ENCODE results near the gene MLLT3.

DNA sequence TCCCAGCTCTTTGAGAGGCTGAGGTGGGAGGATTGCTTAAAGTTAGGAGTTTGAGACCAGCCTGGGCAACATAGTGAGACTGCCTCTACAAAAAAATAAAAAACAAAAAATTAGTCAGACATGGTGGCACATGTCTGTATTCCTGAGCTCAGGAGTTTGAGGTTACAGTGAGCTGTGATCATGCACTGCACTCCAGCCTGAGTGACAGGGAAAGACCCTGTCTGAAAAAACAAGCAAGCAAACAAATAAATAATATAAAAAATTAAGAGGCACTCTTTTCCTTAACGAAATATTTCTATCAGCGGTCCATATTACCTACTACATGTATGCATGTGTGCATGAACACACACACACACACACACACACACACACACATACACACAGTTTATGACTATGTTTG, 40.8 kb upstream of the MLLT3 start:
- TF ChIP-seq, protein P1, sequence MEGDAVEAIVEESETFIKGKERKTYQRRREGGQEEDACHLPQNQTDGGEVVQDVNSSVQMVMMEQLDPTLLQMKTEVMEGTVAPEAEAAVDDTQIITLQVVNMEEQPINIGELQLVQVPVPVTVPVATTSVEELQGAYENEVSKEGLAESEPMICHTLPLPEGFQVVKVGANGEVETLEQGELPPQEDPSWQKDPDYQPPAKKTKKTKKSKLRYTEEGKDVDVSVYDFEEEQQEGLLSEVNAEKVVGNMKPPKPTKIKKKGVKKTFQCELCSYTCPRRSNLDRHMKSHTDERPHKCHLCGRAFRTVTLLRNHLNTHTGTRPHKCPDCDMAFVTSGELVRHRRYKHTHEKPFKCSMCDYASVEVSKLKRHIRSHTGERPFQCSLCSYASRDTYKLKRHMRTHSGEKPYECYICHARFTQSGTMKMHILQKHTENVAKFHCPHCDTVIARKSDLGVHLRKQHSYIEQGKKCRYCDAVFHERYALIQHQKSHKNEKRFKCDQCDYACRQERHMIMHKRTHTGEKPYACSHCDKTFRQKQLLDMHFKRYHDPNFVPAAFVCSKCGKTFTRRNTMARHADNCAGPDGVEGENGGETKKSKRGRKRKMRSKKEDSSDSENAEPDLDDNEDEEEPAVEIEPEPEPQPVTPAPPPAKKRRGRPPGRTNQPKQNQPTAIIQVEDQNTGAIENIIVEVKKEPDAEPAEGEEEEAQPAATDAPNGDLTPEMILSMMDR (IDR thresholded peaks at IDR 0.05): no peak
- TF ChIP-seq POLR2A (IDR thresholded peaks at IDR 0.05): no peak
- TF ChIP-seq POLR2AphosphoS5 (IDR thresholded peaks at IDR 0.05): no peak
- TF ChIP-seq EP300 (IDR thresholded peaks at IDR 0.05): no peak
